Kidney (tissue), 14 donors: Measurements from ENCODE around the gene EEFSEC. TPM values are rescaled to one million over a fixed set of nuclear protein-coding genes. Genes with fewer than 3 reads are reported as not detected.

ENCODE experiments used
- DNase-seq, 5 donors: peaks; one replicate each; pipeline ENCODE4 v3.0.0-alpha.2; 2013 to 2020
- FAIRE-seq: peaks from 2 replicates; lab custom pipeline; 2012; peaks lifted over from hg19 to GRCh38; lab: Jason Lieb, UNC
- H3K27ac ChIP-seq, 2 donors: one replicate each; pipeline ENCODE4 v1.7.0; 2013; ENCODE audit warnings: low read depth in 2 of 2, low read length in 2 of 2, inconsistent platforms in 1 of 2
- H3K27me3 ChIP-seq: one replicate; pipeline ENCODE4 v1.7.1; 2013; ENCODE audit warnings: low read length, inconsistent platforms; ENCODE audit not compliant: control insufficient read depth, insufficient read depth
- H3K36me3 ChIP-seq, 3 donors: one replicate each; pipeline versions ENCODE4 v1.7.0 to v1.7.1; 2013; ENCODE audit warnings: low read length in 3 of 3, control low read depth in 1 of 3, inconsistent platforms in 1 of 3; ENCODE audit not compliant: insufficient read depth in 3 of 3, control insufficient read depth in 2 of 3
- H3K4me1 ChIP-seq, 3 donors: one replicate each; pipeline versions ENCODE4 v1.7.0 to v1.7.1; 2013; ENCODE audit warnings: low read length in 3 of 3, inconsistent platforms in 1 of 3, low read depth in 1 of 3; ENCODE audit not compliant: control insufficient read depth in 2 of 3, insufficient read depth in 2 of 3
- H3K4me3 ChIP-seq, 3 donors: one replicate each; pipeline versions ENCODE4 v1.7.0 to v1.8.1; 2013; ENCODE audit warnings: low read length in 3 of 3, control low read depth in 1 of 3, inconsistent platforms in 1 of 3
- H3K9ac ChIP-seq, 3 donors: one replicate each; pipeline versions ENCODE4 v1.7.0 to v1.7.1; 2013; ENCODE audit warnings: low read length in 3 of 3, control low read depth in 1 of 3, inconsistent platforms in 1 of 3
- H3K9me3 ChIP-seq, 3 donors: one replicate each; pipeline versions ENCODE4 v1.7.0 to v1.7.1; 2013; ENCODE audit warnings: low read length in 3 of 3, control low read depth in 1 of 3, inconsistent platforms in 1 of 3; ENCODE audit not compliant: control insufficient read depth in 2 of 3, insufficient read depth in 1 of 3
- CTCF ChIP-seq: IDR thresholded peaks from 3 replicates; pipeline ENCODE4 v1.5.1; 2012; ENCODE audit warnings: mild to moderate bottlenecking, moderate library complexity, borderline replicate concordance; ENCODE audit not compliant: insufficient read depth; ENCODE audit errors: extremely low read depth
- intact Hi-C: fragments of 100-400 bp; cut with DNase I; formaldehyde crosslinking; loops from one replicate; pipeline ENCODE4 v1.11.1; 2022
- polyA plus RNA-seq: library from polyadenylated mRNA; stranded (reverse); fragments of 350-450 nt; fragmentation: Illumina TruSeq; extraction: RNeasy Lipid Tissue Mini Kit (QIAGEN cat#74804); gene quantifications from one replicate; pipeline ENCODE4 v1.2.3, GENCODE V29; 2014; ENCODE audit warnings: low read depth, low replicate concordance; ENCODE audit not compliant: insufficient read depth
- total RNA-seq: library from RNA; stranded (reverse); fragmentation: NEBNext Ultra II Directional; extraction: Animal tissue kit (Norgen Biotek cat#: 25700); gene quantifications from one replicate; pipeline ENCODE4 v1.2.1, GENCODE V29; 2021
- donor health status: control.
- donor health status: control.
- donor health status: control.
- donor health status: control.
- donor health status: control.
- donor health status: DM: yes; HTN: yes; CAD: no.
- donor health status: Normal renal cell carcinoma (clear cell type).

EEFSEC gene
- total and polyA plus RNA-seq, 2 donors from 2014 or later: 15.2 to 23.2 TPM

GRCh38 chr3:128421966-128422365 is 268.7 kb downstream of the EEFSEC start:
- no peaks in the 10 kb centered on the region for H3K27me3 ChIP-seq

GRCh38 chr3:128422762-128423524 is 269.7 kb downstream of the EEFSEC start:
- Histone ChIP-seq H3K36me3 (no peaks in the 10 kb centered on the region), H3K27ac (no peak overlapping the region), H3K4me1 (peaks cover 0 to 13% (median 0%) of the 10 kb centered on the region in 3 donors), H3K27me3 (no peaks in the 10 kb centered on the region), H3K4me3 (no peak overlapping the region), H3K9me3 (no peaks in the 10 kb centered on the region), H3K9ac (no peak overlapping the region)
- no peak for DNase-seq
- no peak for FAIRE-seq
- TF ChIP-seq CTCF: no peak
- intact Hi-C loops: no loop called here

More at GRCh38 chr3:128421966-128422365, 268.7 kb downstream of the EEFSEC start:
- H3K36me3 ChIP-seq: no peaks in the 10 kb centered on the region
- H3K4me1 ChIP-seq: peaks cover 0 to 9% (median 0%) of the 10 kb centered on the region in 3 donors
- H3K27ac ChIP-seq: no peak overlapping the region
- TF ChIP-seq CTCF: no peak
- H3K4me3 ChIP-seq: no peak overlapping the region
- H3K9ac ChIP-seq: no peak overlapping the region
- DNase-seq: peak in 1 of 5 donors; percentile 44
- H3K9me3 ChIP-seq: no peaks in the 10 kb centered on the region
- no peak for FAIRE-seq
- intact Hi-C loops: no loop called here

- H3K36me3 ChIP-seq: no peaks in the 10 kb centered on the region
- FAIRE-seq (no peak), DNase-seq (peak in 1 of 5 donors; percentile 61)
- TF ChIP-seq CTCF: no peak
- intact Hi-C loops: no loop called here
- H3K27me3 ChIP-seq: no peaks in the 10 kb centered on the region
- H3K4me3 ChIP-seq: no peak overlapping the region
- H3K27ac ChIP-seq: no peak overlapping the region
- H3K4me1 ChIP-seq: peaks cover 0 to 13% (median 0%) of the 10 kb centered on the region in 3 donors
- H3K9ac ChIP-seq: no peak overlapping the region
- no peaks in the 10 kb centered on the region for H3K9me3 ChIP-seq
These were observed 270.4 kb downstream of the EEFSEC start for GRCh38 chr3:128423525-128424147.
